IPS-20b (cell line): ENCODE measurements around the gene TBC1D24.
A peak's percentile ranks its signal among the peaks of the same experiment; 100 is the strongest.

Source experiments
- H3K27ac ChIP-seq: one replicate; pipeline ENCODE4 v1.5.1; 2013; ENCODE audit warnings: low read length
- H3K27me3 ChIP-seq: 2 replicates; pipeline ENCODE4 v1.6.1; 2013; ENCODE audit warnings: mild to moderate bottlenecking, low read length, inconsistent platforms; ENCODE audit not compliant: insufficient read depth
- H3K36me3 ChIP-seq: 2 replicates; pipeline ENCODE4 v1.6.1; 2013; ENCODE audit warnings: low read depth, mild to moderate bottlenecking, inconsistent platforms, low read length, moderate library complexity; ENCODE audit not compliant: insufficient read depth
- H3K4me1 ChIP-seq: 2 replicates; pipeline ENCODE4 v1.6.1; 2013; ENCODE audit warnings: mild to moderate bottlenecking, control low read depth, inconsistent platforms, low read length, moderate library complexity; ENCODE audit not compliant: insufficient read depth
- H3K4me3 ChIP-seq: 2 replicates; pipeline ENCODE4 v1.5.1; 2013; ENCODE audit warnings: mild to moderate bottlenecking, low read length, inconsistent platforms
- H3K9ac ChIP-seq: 2 replicates; pipeline ENCODE4 v1.6.1; 2013; ENCODE audit warnings: low read depth, mild to moderate bottlenecking, inconsistent platforms, low read length, moderate library complexity
- H3K9me3 ChIP-seq: 2 replicates; pipeline ENCODE4 v1.6.1; 2013; ENCODE audit warnings: mild to moderate bottlenecking, low read depth, low read length, inconsistent platforms; ENCODE audit not compliant: insufficient read depth

Gene TBC1D24

GRCh38 chr16:2474877-2475412, at the start of gene TBC1D24:
Gene TBC1D24, plus strand, starts transcription at chr16:2475127. Its CDS starts 21,022 bp downstream, at chr16:2496149.
- Histone ChIP-seq H3K4me3 (peak within 1 kb of the TSS; percentile 72), H3K27ac (no peak within 1 kb of the TSS), H3K9me3 (no peaks in the 10 kb centered on the region), H3K9ac (peak within 1 kb of the TSS; percentile 51; the same call in 1 of the 2 replicates), H3K36me3 (no peaks in the 10 kb centered on the region), H3K4me1 (peaks cover 3% of the 10 kb centered on the region; the same call in 1 of the 2 replicates), H3K27me3 (peaks cover 68% of the 10 kb centered on the region)

- H3K36me3 ChIP-seq, result peaks cover 6% of the 10 kb centered on the region
- H3K27ac ChIP-seq, result no peak overlapping the region
- H3K9ac ChIP-seq, result no peak overlapping the region
- peaks cover 8% of the 10 kb centered on the region; the same call in 1 of the 2 replicates for H3K4me1 ChIP-seq
- H3K27me3 ChIP-seq, result peaks cover 11% of the 10 kb centered on the region
- no peaks in the 10 kb centered on the region for H3K9me3 ChIP-seq
- no peak overlapping the region for H3K4me3 ChIP-seq
These were observed 49.0 kb upstream of the TBC1D24 start for GRCh38 chr16:2425825-2426430.

- peaks cover 8% of the 10 kb centered on the region; the same call in 1 of the 2 replicates for H3K4me1 ChIP-seq
- no peak overlapping the region for H3K27ac ChIP-seq
- peaks cover 11% of the 10 kb centered on the region for H3K27me3 ChIP-seq
- H3K4me3 ChIP-seq, result no peak overlapping the region
- H3K9ac ChIP-seq, result no peak overlapping the region
- no peaks in the 10 kb centered on the region for H3K9me3 ChIP-seq
- peaks cover 16% of the 10 kb centered on the region for H3K36me3 ChIP-seq
These were observed 48.0 kb upstream of the TBC1D24 start for GRCh38 chr16:2426941-2427361.

GRCh38 chr16:2427526-2427925, 47.4 kb upstream of the TBC1D24 start:
- peaks cover 22% of the 10 kb centered on the region for H3K36me3 ChIP-seq
- no peak overlapping the region for H3K27ac ChIP-seq
- H3K9me3 ChIP-seq, result no peaks in the 10 kb centered on the region
- H3K27me3 ChIP-seq, result peaks cover 11% of the 10 kb centered on the region
- peaks cover 8% of the 10 kb centered on the region; the same call in 1 of the 2 replicates for H3K4me1 ChIP-seq
- no peak overlapping the region for H3K4me3 ChIP-seq
- H3K9ac ChIP-seq, result no peak overlapping the region; the same call in 1 of the 2 replicates

- H3K27me3 ChIP-seq, result peaks cover 11% of the 10 kb centered on the region
- H3K27ac ChIP-seq, result peak overlapping the region; percentile 32
- H3K9me3 ChIP-seq, result no peaks in the 10 kb centered on the region
- H3K4me3 ChIP-seq, result peak overlapping the region; percentile 68
- peak overlapping the region; percentile 75 for H3K9ac ChIP-seq
- H3K4me1 ChIP-seq, result peaks cover 8% of the 10 kb centered on the region; the same call in 1 of the 2 replicates
- H3K36me3 ChIP-seq, result peaks cover 29% of the 10 kb centered on the region
These were observed 46.7 kb upstream of the TBC1D24 start for GRCh38 chr16:2428051-2428783.

GRCh38 chr16:2428784-2429033, 46.2 kb upstream of the TBC1D24 start:
- Histone ChIP-seq H3K4me3 (peak overlapping the region; percentile 68), H3K36me3 (peaks cover 34% of the 10 kb centered on the region), H3K9me3 (no peaks in the 10 kb centered on the region), H3K27ac (peak overlapping the region; percentile 32), H3K9ac (peak overlapping the region; percentile 75), H3K4me1 (peaks cover 8% of the 10 kb centered on the region; the same call in 1 of the 2 replicates), H3K27me3 (peaks cover 11% of the 10 kb centered on the region)

GRCh38 chr16:2429034-2429770, 45.7 kb upstream of the TBC1D24 start, which contains the start of gene CCNF:
Gene CCNF, plus strand, starts transcription at chr16:2429447. Its CDS starts 35 bp downstream, at chr16:2429482.
- Histone ChIP-seq H3K4me1 (peaks cover 8% of the 10 kb centered on the region; the same call in 1 of the 2 replicates), H3K27me3 (peaks cover 11% of the 10 kb centered on the region), H3K36me3 (peaks cover 38% of the 10 kb centered on the region), H3K9me3 (no peaks in the 10 kb centered on the region), H3K27ac (peak within 1 kb of the TSS; percentile 32), H3K9ac (peak within 1 kb of the TSS; percentile 91), H3K4me3 (peak within 1 kb of the TSS; percentile 97)

- Histone ChIP-seq H3K9ac (peak overlapping the region; percentile 91), H3K4me3 (peak overlapping the region; percentile 97), H3K27me3 (peaks cover 11% of the 10 kb centered on the region), H3K9me3 (no peaks in the 10 kb centered on the region), H3K27ac (no peak overlapping the region), H3K4me1 (peaks cover 8% of the 10 kb centered on the region; the same call in 1 of the 2 replicates), H3K36me3 (peaks cover 43% of the 10 kb centered on the region)
These were observed 44.9 kb upstream of the TBC1D24 start for GRCh38 chr16:2429771-2430663.

GRCh38 chr16:2432286-2432685, 42.6 kb upstream of the TBC1D24 start:
- peaks cover 8% of the 10 kb centered on the region; the same call in 1 of the 2 replicates for H3K4me1 ChIP-seq
- no peak overlapping the region for H3K9ac ChIP-seq
- no peak overlapping the region for H3K27ac ChIP-seq
- peaks cover 11% of the 10 kb centered on the region for H3K27me3 ChIP-seq
- no peak overlapping the region for H3K4me3 ChIP-seq
- H3K36me3 ChIP-seq, result peaks cover 60% of the 10 kb centered on the region
- H3K9me3 ChIP-seq, result no peaks in the 10 kb centered on the region

GRCh38 chr16:2432801-2433505, 42.0 kb upstream of the TBC1D24 start:
- H3K4me1 ChIP-seq, result peaks cover 8% of the 10 kb centered on the region; the same call in 1 of the 2 replicates
- H3K36me3 ChIP-seq, result peaks cover 67% of the 10 kb centered on the region
- no peak overlapping the region for H3K9ac ChIP-seq

More at GRCh38 chr16:2432801-2433505, 42.0 kb upstream of the TBC1D24 start:
- no peak overlapping the region for H3K27ac ChIP-seq
- peaks cover 5% of the 10 kb centered on the region for H3K27me3 ChIP-seq
- no peak overlapping the region for H3K4me3 ChIP-seq
- H3K9me3 ChIP-seq, result no peaks in the 10 kb centered on the region
